HCT116 (cell line): ENCODE data around the gene CDX1. TPM values are rescaled to one million over a fixed set of nuclear protein-coding genes. Genes with fewer than 3 reads are reported as not detected.

Source experiments
- ATAC-seq: fragments of 200-7000 bp; cut with Tn5 transposase; 2 replicates; pipeline ENCODE4 v1.9.1; 2020; ENCODE audit warnings: mild to moderate bottlenecking, moderate library complexity
- BruUV-seq: library from RNA; stranded (reverse); fragments of 400-500 nt; replicated peaks from 2 replicates; lab custom pipeline; 2021; lab: Mats Ljungman, UMichigan
- CTCF ChIA-PET: fragments of 300-600 bp; sonication (Branson Sonifier 250); formaldehyde crosslinking; loops from one replicate; lab custom pipeline; 2021; ENCODE audit warnings: antibody characterized with exemption; lab: Charles Lee
- POLR2A ChIA-PET: fragments of 300-600, 350-600 bp; sonication (Branson Sonifier 250); formaldehyde crosslinking; loops from one replicate; lab custom pipeline; 2021; ENCODE audit warnings: antibody characterized with exemption; lab: Charles Lee
- RAD21 ChIA-PET, 2 experiments: fragments of 300-600 bp; sonication (Branson Sonifier 250); formaldehyde crosslinking; loops; one replicate each; lab custom pipeline; 2023; ENCODE audit warnings: low total read pairs in 2 of 2; ENCODE audit not compliant: uncharacterized antibody in 2 of 2, unreplicated experiment in 2 of 2, low non-redundant PET in 1 of 2; lab: Charles Lee
- DNase-seq: peaks from one replicate; pipeline ENCODE4 v3.0.0-alpha.2; 2010; ENCODE audit warnings: low read depth, low spot score
- H2AFZ ChIP-seq: fragments of 200-600 bp; shearing (Covaris generic), sonication (generic); 2 replicates; pipeline ENCODE4 v1.6.1; 2017; ENCODE audit warnings: low read depth, mixed run types, mixed read lengths, antibody characterized with exemption, low read length; ENCODE audit not compliant: poor library complexity, severe bottlenecking
- H3K27ac ChIP-seq: 2 replicates; pipeline ENCODE4 v1.5.1; 2012; ENCODE audit warnings: low read depth, low read length
- H3K27me3 ChIP-seq: fragments of 200-600 bp; sonication (generic); 2 replicates; pipeline ENCODE4 v1.6.1; 2016; ENCODE audit warnings: mixed run types, low read length, mixed read lengths; ENCODE audit not compliant: insufficient read depth
- H3K36me3 ChIP-seq, 2 experiments: fragments of 200-500 bp in 1 of 2; fragments of 200-600 bp in 1 of 2; sonication (Bioruptor generic) in 1 of 2; sonication (generic) in 1 of 2; 2 replicates each; pipeline versions ENCODE4 v1.5.1 to v1.6.1; 2014 to 2016; ENCODE audit warnings: low read length in 2 of 2, inconsistent platforms in 1 of 2, mixed read lengths in 1 of 2, mixed run types in 1 of 2; ENCODE audit not compliant: insufficient read depth in 2 of 2, control insufficient read depth in 1 of 2
- H3K4me1 ChIP-seq, 2 experiments: fragments of 200-600 bp in 1 of 2; sonication (generic) in 1 of 2; 2 replicates each; pipeline versions ENCODE4 v1.5.1 to v1.6.1; 2012 to 2017; ENCODE audit warnings: low read length in 2 of 2, inconsistent platforms in 1 of 2, mild to moderate bottlenecking in 1 of 2, mixed read lengths in 1 of 2, mixed run types in 1 of 2, moderate library complexity in 1 of 2; ENCODE audit not compliant: insufficient read depth in 2 of 2, control insufficient read depth in 1 of 2
- H3K4me2 ChIP-seq: fragments of 200-600 bp; sonication (generic); 2 replicates; pipeline ENCODE4 v1.6.1; 2017; ENCODE audit warnings: mixed run types, low read length, mixed read lengths
- H3K4me3 ChIP-seq, 2 experiments: fragments of 200-600 bp in 1 of 2; sonication (generic) in 1 of 2; replicated peaks in 1 of 2; 2 replicates each; pipeline ENCODE4 v1.5.1; 2011 to 2016; ENCODE audit warnings: low read length in 2 of 2, control low read depth in 1 of 2, low read depth in 1 of 2, mild to moderate bottlenecking in 1 of 2, mixed read lengths in 1 of 2, mixed run types in 1 of 2
- H3K79me2 ChIP-seq: fragments of 200-600 bp; sonication (generic); 2 replicates; pipeline ENCODE4 v1.6.1; 2017; ENCODE audit warnings: mild to moderate bottlenecking, mixed run types, low read length, moderate library complexity, mixed read lengths; ENCODE audit not compliant: insufficient read depth
- H3K9ac ChIP-seq: fragments of 200-600 bp; sonication (generic); 2 replicates; pipeline ENCODE4 v1.6.1; 2016; ENCODE audit warnings: low read length, mixed read lengths
- H3K9me2 ChIP-seq: fragments of 200-600 bp; sonication (generic), shearing (Covaris generic); 2 replicates; pipeline ENCODE4 v1.6.1; 2017; ENCODE audit warnings: mixed run types, mild to moderate bottlenecking, moderate library complexity; ENCODE audit not compliant: insufficient read depth
- H3K9me3 ChIP-seq, 2 experiments: fragments of 200-500 bp in 1 of 2; fragments of 200-600 bp in 1 of 2; sonication (Bioruptor generic) in 1 of 2; sonication (generic) in 1 of 2; 2 replicates each; pipeline ENCODE4 v1.6.1; 2014 to 2017; ENCODE audit warnings: low read length in 2 of 2, mixed read lengths in 2 of 2, inconsistent platforms in 1 of 2, low read depth in 1 of 2, mild to moderate bottlenecking in 1 of 2, mixed run types in 1 of 2, moderate library complexity in 1 of 2; ENCODE audit not compliant: control insufficient read depth in 1 of 2, insufficient read depth in 1 of 2
- H4K20me1 ChIP-seq: fragments of 200-600 bp; sonication (generic), shearing (Covaris generic); 2 replicates; pipeline ENCODE4 v1.6.1; 2017; ENCODE audit warnings: mixed run types, mild to moderate bottlenecking, moderate library complexity; ENCODE audit not compliant: insufficient read depth
- ATF3 ChIP-seq: IDR thresholded peaks from 2 replicates; pipeline ENCODE4 v1.6.1; 2012
- CBX3 ChIP-seq: IDR thresholded peaks from 2 replicates; pipeline ENCODE4 v1.6.1; 2012; ENCODE audit warnings: low read depth
- CEBPB ChIP-seq: IDR thresholded peaks from 2 replicates; pipeline ENCODE4 v1.6.1; 2012; ENCODE audit warnings: low read depth
- CTCF ChIP-seq, 3 experiments: fragments of 200-600 bp in 1 of 3; sonication (generic) in 1 of 3; IDR thresholded peaks in 2 of 3; conservative IDR thresholded peaks in 1 of 3; 2 replicates each; pipeline ENCODE4 v1.5.1; 2012 to 2017; ENCODE audit warnings: low read depth in 2 of 3, low read length in 2 of 3, antibody characterized with exemption in 1 of 3, borderline replicate concordance in 1 of 3, control low read depth in 1 of 3, mild to moderate bottlenecking in 1 of 3, mixed read lengths in 1 of 3, mixed run types in 1 of 3, moderate library complexity in 1 of 3; ENCODE audit not compliant: insufficient read depth in 1 of 3
- EGR1 ChIP-seq: IDR thresholded peaks from 2 replicates; pipeline ENCODE4 v1.6.1; 2012; ENCODE audit warnings: low read depth
- EZH2 ChIP-seq: fragments of 200-600 bp; sonication (generic); IDR thresholded peaks from 2 replicates; pipeline ENCODE4 v1.6.1; 2017; ENCODE audit warnings: antibody characterized with exemption, mixed run types
- EZH2phosphoT487 ChIP-seq: fragments of 200-600 bp; IDR thresholded peaks from 2 replicates; pipeline ENCODE4 v1.6.1; 2018; ENCODE audit warnings: antibody characterized with exemption, borderline replicate concordance
- FOSL1 ChIP-seq: IDR thresholded peaks from 2 replicates; pipeline ENCODE4 v1.6.1; 2012; ENCODE audit warnings: low read depth
- JUND ChIP-seq: IDR thresholded peaks from 2 replicates; pipeline ENCODE4 v1.6.1; 2012
- POLR2A ChIP-seq: IDR thresholded peaks from 2 replicates; pipeline ENCODE4 v1.7.0; 2011; ENCODE audit warnings: borderline replicate concordance; ENCODE audit not compliant: insufficient read depth, insufficient read length; ENCODE audit errors: extremely low read depth
- POLR2AphosphoS5 ChIP-seq: IDR thresholded peaks from 2 replicates; pipeline ENCODE4 v1.6.1; 2011; ENCODE audit warnings: mild to moderate bottlenecking, low read depth, low read length, moderate library complexity
- SIN3A ChIP-seq: IDR thresholded peaks from 2 replicates; pipeline ENCODE4 v1.6.1; 2012; ENCODE audit warnings: low read depth
- SP1 ChIP-seq: IDR thresholded peaks from 2 replicates; pipeline ENCODE4 v1.6.1; 2012; ENCODE audit warnings: low read depth
- SRF ChIP-seq: IDR thresholded peaks from 2 replicates; pipeline ENCODE4 v1.6.1; 2012; ENCODE audit warnings: low read depth
- TCF7L2 ChIP-seq: IDR thresholded peaks from 2 replicates; pipeline ENCODE4 v1.7.0; 2011; ENCODE audit warnings: borderline replicate concordance, inconsistent platforms; ENCODE audit not compliant: insufficient read depth, insufficient read length; ENCODE audit errors: extremely low read depth
- ZFX ChIP-seq: fragments of 450-650 bp; IDR thresholded peaks from 2 replicates; pipeline ENCODE4 v1.6.1; 2017
- ZNF274 ChIP-seq: fragments of 200-500 bp; sonication (Bioruptor generic); IDR thresholded peaks from 2 replicates; pipeline ENCODE4 v1.6.1; 2014; ENCODE audit warnings: mild to moderate bottlenecking, low read depth, low read length, inconsistent platforms
- intact Hi-C: fragments of 100-400 bp; cut with micrococcal nuclease; formaldehyde crosslinking; loops from 2 replicates; pipeline ENCODE4 v1.10.0; 2022
- total RNA-seq: library from RNA; stranded (reverse); gene quantifications from one replicate; pipeline ENCODE4 v1.2.1, GENCODE V29; 2021; ENCODE audit not compliant: unreplicated experiment
- TF ChIP-seq, protein P1 (sequence below): IDR thresholded peaks from 2 replicates; pipeline ENCODE4 v1.6.1; 2011; ENCODE audit warnings: mild to moderate bottlenecking, low read length, moderate library complexity; ENCODE audit not compliant: insufficient replicate concordance; ENCODE audit errors: extremely low read depth
- TF ChIP-seq, protein P2 (sequence below): IDR thresholded peaks from 2 replicates; pipeline ENCODE4 v1.6.1; 2012; ENCODE audit warnings: low read depth

The CDX1 gene
- total RNA-seq, 1 experiment from 2014 or later = not detected

- no peak overlapping the region for H3K9ac ChIP-seq
- no peak for TF ChIP-seq TCF7L2
- TF ChIP-seq, protein P1, sequence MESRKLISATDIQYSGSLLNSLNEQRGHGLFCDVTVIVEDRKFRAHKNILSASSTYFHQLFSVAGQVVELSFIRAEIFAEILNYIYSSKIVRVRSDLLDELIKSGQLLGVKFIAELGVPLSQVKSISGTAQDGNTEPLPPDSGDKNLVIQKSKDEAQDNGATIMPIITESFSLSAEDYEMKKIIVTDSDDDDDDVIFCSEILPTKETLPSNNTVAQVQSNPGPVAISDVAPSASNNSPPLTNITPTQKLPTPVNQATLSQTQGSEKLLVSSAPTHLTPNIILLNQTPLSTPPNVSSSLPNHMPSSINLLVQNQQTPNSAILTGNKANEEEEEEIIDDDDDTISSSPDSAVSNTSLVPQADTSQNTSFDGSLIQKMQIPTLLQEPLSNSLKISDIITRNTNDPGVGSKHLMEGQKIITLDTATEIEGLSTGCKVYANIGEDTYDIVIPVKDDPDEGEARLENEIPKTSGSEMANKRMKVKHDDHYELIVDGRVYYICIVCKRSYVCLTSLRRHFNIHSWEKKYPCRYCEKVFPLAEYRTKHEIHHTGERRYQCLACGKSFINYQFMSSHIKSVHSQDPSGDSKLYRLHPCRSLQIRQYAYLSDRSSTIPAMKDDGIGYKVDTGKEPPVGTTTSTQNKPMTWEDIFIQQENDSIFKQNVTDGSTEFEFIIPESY = no peak
- TF ChIP-seq CEBPB = no peak
- TF ChIP-seq CTCF (IDR thresholded peaks at IDR 0.05 in 2 of 3, conservative IDR thresholded peaks at IDR 0.05 in 1 of 3; ENCODE audit: borderline replicate concordance in 1 of 3, insufficient read depth in 1 of 3, low read depth in 2 of 3, low read length in 2 of 3) = no peak
- TF ChIP-seq ZFX = no peak
- TF ChIP-seq SIN3A = no peak
- TF ChIP-seq, protein P2, sequence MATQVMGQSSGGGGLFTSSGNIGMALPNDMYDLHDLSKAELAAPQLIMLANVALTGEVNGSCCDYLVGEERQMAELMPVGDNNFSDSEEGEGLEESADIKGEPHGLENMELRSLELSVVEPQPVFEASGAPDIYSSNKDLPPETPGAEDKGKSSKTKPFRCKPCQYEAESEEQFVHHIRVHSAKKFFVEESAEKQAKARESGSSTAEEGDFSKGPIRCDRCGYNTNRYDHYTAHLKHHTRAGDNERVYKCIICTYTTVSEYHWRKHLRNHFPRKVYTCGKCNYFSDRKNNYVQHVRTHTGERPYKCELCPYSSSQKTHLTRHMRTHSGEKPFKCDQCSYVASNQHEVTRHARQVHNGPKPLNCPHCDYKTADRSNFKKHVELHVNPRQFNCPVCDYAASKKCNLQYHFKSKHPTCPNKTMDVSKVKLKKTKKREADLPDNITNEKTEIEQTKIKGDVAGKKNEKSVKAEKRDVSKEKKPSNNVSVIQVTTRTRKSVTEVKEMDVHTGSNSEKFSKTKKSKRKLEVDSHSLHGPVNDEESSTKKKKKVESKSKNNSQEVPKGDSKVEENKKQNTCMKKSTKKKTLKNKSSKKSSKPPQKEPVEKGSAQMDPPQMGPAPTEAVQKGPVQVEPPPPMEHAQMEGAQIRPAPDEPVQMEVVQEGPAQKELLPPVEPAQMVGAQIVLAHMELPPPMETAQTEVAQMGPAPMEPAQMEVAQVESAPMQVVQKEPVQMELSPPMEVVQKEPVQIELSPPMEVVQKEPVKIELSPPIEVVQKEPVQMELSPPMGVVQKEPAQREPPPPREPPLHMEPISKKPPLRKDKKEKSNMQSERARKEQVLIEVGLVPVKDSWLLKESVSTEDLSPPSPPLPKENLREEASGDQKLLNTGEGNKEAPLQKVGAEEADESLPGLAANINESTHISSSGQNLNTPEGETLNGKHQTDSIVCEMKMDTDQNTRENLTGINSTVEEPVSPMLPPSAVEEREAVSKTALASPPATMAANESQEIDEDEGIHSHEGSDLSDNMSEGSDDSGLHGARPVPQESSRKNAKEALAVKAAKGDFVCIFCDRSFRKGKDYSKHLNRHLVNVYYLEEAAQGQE = no peak
- TF ChIP-seq ZNF274 = no peak
- TF ChIP-seq EZH2phosphoT487 = no peak
- TF ChIP-seq POLR2A = no peak
- TF ChIP-seq POLR2AphosphoS5 = no peak
- no peak for TF ChIP-seq SP1
- no peak for TF ChIP-seq EZH2
- TF ChIP-seq JUND = no peak
- no peak for TF ChIP-seq SRF
- no peak for TF ChIP-seq ATF3
- no peak for TF ChIP-seq CBX3
- TF ChIP-seq EGR1 = no peak
- no peak for TF ChIP-seq FOSL1
- H3K36me3 ChIP-seq = no peaks in the 10 kb centered on the region
- H3K4me3 ChIP-seq = no peak overlapping the region
- CTCF ChIA-PET = interaction anchor here (0.7 kb wide), 1 partner anchor 293 kb away, joined by 5 read pairs; no protein-coding TSS in a partner anchor
- no peak overlapping the region for H3K27ac ChIP-seq
- no peak overlapping the region for H2AFZ ChIP-seq
- no peaks in the 10 kb centered on the region for H4K20me1 ChIP-seq
- POLR2A ChIA-PET = no interaction called here
- BruUV-seq = no TSS peak
- RAD21 ChIA-PET = no interaction called here
- intact Hi-C loops = no loop called here
- H3K4me2 ChIP-seq = no peak overlapping the region
- no peaks in the 10 kb centered on the region for H3K27me3 ChIP-seq
- no peaks in the 10 kb centered on the region for H3K79me2 ChIP-seq
- peaks cover 3 to 14% of the 10 kb centered on the region in 2 experiments; a peak in 3 of 4 replicates for H3K4me1 ChIP-seq
- H3K9me2 ChIP-seq = no peaks in the 10 kb centered on the region
- DNase-seq (no peak), ATAC-seq (no peak)
- H3K9me3 ChIP-seq = no peaks in the 10 kb centered on the region
These were observed 9.4 kb upstream of the CDX1 start for GRCh38 chr5:150157168-150157567.
